ENCODE results near the gene MICU1.

DNA sequence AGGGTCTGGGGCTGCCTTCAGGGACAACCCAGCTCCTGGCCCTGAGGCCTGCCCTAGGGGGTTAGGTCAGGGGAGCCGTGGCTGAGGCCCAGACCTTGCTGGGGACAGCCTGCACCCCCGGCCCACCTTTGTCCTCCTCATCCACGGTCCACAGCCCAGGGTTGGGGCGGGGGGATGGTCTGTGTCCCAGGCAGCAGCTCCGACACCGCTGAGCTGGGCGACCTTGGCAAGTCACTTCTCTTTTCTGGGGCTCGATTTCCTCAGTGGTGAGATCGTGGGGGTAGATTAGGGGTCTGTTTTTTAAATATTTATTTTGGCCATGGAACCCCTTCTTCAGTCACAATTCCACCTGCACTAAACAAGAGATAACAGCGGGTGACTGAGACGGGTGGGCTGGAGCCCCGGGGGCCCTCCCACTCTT, 302.1 kb downstream of the MICU1 start:
- TF ChIP-seq FOXM1 (IDR thresholded peaks at IDR 0.05; ENCODE audit: low read depth) (no peak), EZH2phosphoT487 (IDR thresholded peaks at IDR 0.05; ENCODE audit: borderline replicate concordance, low read depth) (no peak), USF2 (IDR thresholded peaks at IDR 0.05; ENCODE audit: borderline replicate concordance, low read depth, low read length) (no peak), REST (IDR thresholded peaks at IDR 0.05; ENCODE audit: low read depth, low read length) (no peak), POLR2AphosphoS5 (IDR thresholded peaks at IDR 0.05; ENCODE audit: low read depth, low read length) (no peak), FOXJ3 (CRISPR knock-in tag; IDR thresholded peaks at IDR 0.05) (no peak)
- TF ChIP-seq, protein P1, sequence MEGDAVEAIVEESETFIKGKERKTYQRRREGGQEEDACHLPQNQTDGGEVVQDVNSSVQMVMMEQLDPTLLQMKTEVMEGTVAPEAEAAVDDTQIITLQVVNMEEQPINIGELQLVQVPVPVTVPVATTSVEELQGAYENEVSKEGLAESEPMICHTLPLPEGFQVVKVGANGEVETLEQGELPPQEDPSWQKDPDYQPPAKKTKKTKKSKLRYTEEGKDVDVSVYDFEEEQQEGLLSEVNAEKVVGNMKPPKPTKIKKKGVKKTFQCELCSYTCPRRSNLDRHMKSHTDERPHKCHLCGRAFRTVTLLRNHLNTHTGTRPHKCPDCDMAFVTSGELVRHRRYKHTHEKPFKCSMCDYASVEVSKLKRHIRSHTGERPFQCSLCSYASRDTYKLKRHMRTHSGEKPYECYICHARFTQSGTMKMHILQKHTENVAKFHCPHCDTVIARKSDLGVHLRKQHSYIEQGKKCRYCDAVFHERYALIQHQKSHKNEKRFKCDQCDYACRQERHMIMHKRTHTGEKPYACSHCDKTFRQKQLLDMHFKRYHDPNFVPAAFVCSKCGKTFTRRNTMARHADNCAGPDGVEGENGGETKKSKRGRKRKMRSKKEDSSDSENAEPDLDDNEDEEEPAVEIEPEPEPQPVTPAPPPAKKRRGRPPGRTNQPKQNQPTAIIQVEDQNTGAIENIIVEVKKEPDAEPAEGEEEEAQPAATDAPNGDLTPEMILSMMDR (IDR thresholded peaks at IDR 0.05): no peak
